Iris pigment epithelial cell (primary cell): Measurements from ENCODE around the gene SPO11.
A peak's percentile ranks its signal among the peaks of the same experiment; 100 is the strongest.

ENCODE experiments used
- DNase-seq: peaks from one replicate; pipeline ENCODE4 v3.0.0-alpha.2; 2011; ENCODE audit warnings: low read depth

SPO11 gene

GRCh38 chr20:57377350-57377749 is 47.7 kb downstream of the SPO11 start:
- DNase-seq: no peak

GRCh38 chr20:57378107-57378506 is 48.5 kb downstream of the SPO11 start:
- no peak for DNase-seq

- no peak for DNase-seq
These were observed 49.2 kb downstream of the SPO11 start for GRCh38 chr20:57378646-57379262.

GRCh38 chr20:57379263-57379647 is 49.7 kb downstream of the SPO11 start:
- DNase-seq: no peak

- no peak for DNase-seq
These were observed 50.6 kb downstream of the SPO11 start for GRCh38 chr20:57380081-57380750.

- DNase-seq: peak; percentile 65
These were observed 52.2 kb downstream of the SPO11 start for GRCh38 chr20:57381596-57382503.

GRCh38 chr20:57382516-57382915 is 52.9 kb downstream of the SPO11 start:
- no peak for DNase-seq

GRCh38 chr20:57383447-57384347 is 54.1 kb downstream of the SPO11 start:
- no peak for DNase-seq

GRCh38 chr20:57384486-57384885 is 54.9 kb downstream of the SPO11 start:
- DNase-seq: no peak

GRCh38 chr20:57384953-57385761 is 55.6 kb downstream of the SPO11 start:
- no peak for DNase-seq

GRCh38 chr20:57385940-57386339 is 56.3 kb downstream of the SPO11 start:
- no peak for DNase-seq

- DNase-seq: no peak
These were observed 57.2 kb downstream of the SPO11 start for GRCh38 chr20:57386762-57387161.

GRCh38 chr20:57387463-57387862 is 57.9 kb downstream of the SPO11 start:
- DNase-seq: no peak

- no peak for DNase-seq
These were observed 58.4 kb downstream of the SPO11 start for GRCh38 chr20:57387945-57388371.

- DNase-seq: peak; percentile 53
These were observed 59.5 kb downstream of the SPO11 start for GRCh38 chr20:57388953-57389694.

GRCh38 chr20:57389695-57390603 is 60.3 kb downstream of the SPO11 start:
- no peak for DNase-seq

GRCh38 chr20:57390604-57391438 is 61.2 kb downstream of the SPO11 start, which contains the start of gene RBM38:
TSS of gene RBM38 (plus strand) at chr20:57391396. CDS start at chr20:57391582, 186 bp downstream.
- peak; percentile 49 for DNase-seq
